PFSK-1 (cell line): ENCODE data around the gene TGFB2.

Experiments used
- POLR2AphosphoS5 ChIP-seq: IDR thresholded peaks from 2 replicates; pipeline ENCODE4 v1.6.1; 2012; ENCODE audit warnings: low read depth, mild to moderate bottlenecking, control low read depth, low read length, moderate library complexity
- SIN3A ChIP-seq: IDR thresholded peaks from 2 replicates; pipeline ENCODE4 v1.6.1; 2012; ENCODE audit warnings: mild to moderate bottlenecking, low read length, moderate library complexity, borderline replicate concordance; ENCODE audit not compliant: insufficient read depth
- TAF1 ChIP-seq: IDR thresholded peaks from 2 replicates; pipeline ENCODE4 v1.6.1; 2012; ENCODE audit warnings: low read length, control low read depth, borderline replicate concordance; ENCODE audit not compliant: insufficient read depth
- TF ChIP-seq, protein P1 (sequence below), 2 experiments: IDR thresholded peaks; 2 replicates each; pipeline versions ENCODE4 v1.6.1 to v1.8.0; 2011 to 2012; ENCODE audit warnings: low read depth in 2 of 2, low read length in 2 of 2, control low read depth in 1 of 2, inconsistent platforms in 1 of 2, mild to moderate bottlenecking in 1 of 2, moderate library complexity in 1 of 2; ENCODE audit not compliant: insufficient read depth in 1 of 2

DNA sequence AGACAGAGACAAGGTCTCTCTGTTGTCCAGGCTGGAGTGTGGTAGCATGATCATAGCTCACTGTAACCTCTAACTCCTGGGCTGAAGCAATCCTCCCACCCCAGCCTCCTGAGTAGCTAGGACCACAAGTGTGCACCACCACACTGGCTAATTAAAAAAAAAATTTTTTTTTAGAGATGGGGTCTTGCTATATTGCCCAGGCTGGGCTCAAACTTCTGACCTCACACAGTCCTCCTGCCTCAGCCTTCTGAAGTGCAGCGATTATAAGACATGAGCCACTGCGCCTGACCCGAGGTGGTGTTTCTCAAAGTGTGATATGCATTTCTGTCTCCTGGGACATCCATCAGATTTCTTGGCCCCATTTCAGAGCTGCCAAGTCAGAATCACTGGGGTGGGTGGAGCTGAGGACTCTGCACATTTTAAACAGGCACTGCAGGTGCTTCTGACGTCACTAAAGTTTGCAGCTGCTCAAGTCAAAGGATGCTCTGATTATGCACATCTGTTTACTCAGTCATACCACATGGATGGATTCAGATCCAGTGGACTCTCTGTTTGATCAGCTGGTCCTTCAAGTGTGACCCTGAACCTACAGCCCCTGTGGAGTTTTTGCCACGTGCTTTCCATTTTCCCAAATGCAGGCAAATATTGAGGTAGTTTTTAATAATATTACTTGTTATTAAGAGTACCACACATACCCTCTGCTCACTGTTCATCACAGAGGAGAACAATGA, 21.4 kb downstream of the TGFB2 start:
- TF ChIP-seq SIN3A (no peak), POLR2AphosphoS5 (no peak), TAF1 (no peak)
- TF ChIP-seq, protein P1, sequence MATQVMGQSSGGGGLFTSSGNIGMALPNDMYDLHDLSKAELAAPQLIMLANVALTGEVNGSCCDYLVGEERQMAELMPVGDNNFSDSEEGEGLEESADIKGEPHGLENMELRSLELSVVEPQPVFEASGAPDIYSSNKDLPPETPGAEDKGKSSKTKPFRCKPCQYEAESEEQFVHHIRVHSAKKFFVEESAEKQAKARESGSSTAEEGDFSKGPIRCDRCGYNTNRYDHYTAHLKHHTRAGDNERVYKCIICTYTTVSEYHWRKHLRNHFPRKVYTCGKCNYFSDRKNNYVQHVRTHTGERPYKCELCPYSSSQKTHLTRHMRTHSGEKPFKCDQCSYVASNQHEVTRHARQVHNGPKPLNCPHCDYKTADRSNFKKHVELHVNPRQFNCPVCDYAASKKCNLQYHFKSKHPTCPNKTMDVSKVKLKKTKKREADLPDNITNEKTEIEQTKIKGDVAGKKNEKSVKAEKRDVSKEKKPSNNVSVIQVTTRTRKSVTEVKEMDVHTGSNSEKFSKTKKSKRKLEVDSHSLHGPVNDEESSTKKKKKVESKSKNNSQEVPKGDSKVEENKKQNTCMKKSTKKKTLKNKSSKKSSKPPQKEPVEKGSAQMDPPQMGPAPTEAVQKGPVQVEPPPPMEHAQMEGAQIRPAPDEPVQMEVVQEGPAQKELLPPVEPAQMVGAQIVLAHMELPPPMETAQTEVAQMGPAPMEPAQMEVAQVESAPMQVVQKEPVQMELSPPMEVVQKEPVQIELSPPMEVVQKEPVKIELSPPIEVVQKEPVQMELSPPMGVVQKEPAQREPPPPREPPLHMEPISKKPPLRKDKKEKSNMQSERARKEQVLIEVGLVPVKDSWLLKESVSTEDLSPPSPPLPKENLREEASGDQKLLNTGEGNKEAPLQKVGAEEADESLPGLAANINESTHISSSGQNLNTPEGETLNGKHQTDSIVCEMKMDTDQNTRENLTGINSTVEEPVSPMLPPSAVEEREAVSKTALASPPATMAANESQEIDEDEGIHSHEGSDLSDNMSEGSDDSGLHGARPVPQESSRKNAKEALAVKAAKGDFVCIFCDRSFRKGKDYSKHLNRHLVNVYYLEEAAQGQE (IDR thresholded peaks at IDR 0.05; ENCODE audit: insufficient read depth in 1 of 2, low read depth in 2 of 2, low read length in 2 of 2): no peak
